ENCODE measurements around the gene DAPP1.
"Not testable (repeated sequence)": the region's sequence is repeated elsewhere in the genome, so short reads cannot be mapped to it uniquely, and the experiment has no call there.

DAPP1 gene

GRCh38 chr4:99825272-99825671, 8.6 kb downstream of the DAPP1 start:
- DNase-seq: peak in 1 of 3 experiments; percentile 8

GRCh38 chr4:99826016-99826415, 9.4 kb downstream of the DAPP1 start:
- DNase-seq: no peak

- DNase-seq: no peak
Observed at GRCh38 chr4:99827454-99827853, 10.8 kb downstream of the DAPP1 start.

- DNase-seq: no peak
Observed at GRCh38 chr4:99827857-99828256, 11.2 kb downstream of the DAPP1 start.

- no peak for DNase-seq
Observed at GRCh38 chr4:99828477-99828876, 11.8 kb downstream of the DAPP1 start.

- not testable (repeated sequence) for DNase-seq
Observed at GRCh38 chr4:99830051-99830450, 13.4 kb downstream of the DAPP1 start.

- no peak for DNase-seq
Observed at GRCh38 chr4:99832321-99832720, 15.7 kb downstream of the DAPP1 start.

GRCh38 chr4:99832758-99833157, 16.1 kb downstream of the DAPP1 start:
- DNase-seq: no peak

- DNase-seq: no peak
Observed at GRCh38 chr4:99833756-99834155, 17.1 kb downstream of the DAPP1 start.

- no peak for DNase-seq
Observed at GRCh38 chr4:99834569-99834968, 17.9 kb downstream of the DAPP1 start.

- no peak for DNase-seq
Observed at GRCh38 chr4:99835942-99836341, 19.3 kb downstream of the DAPP1 start.

- no peak for DNase-seq
Observed at GRCh38 chr4:99838927-99839326, 22.3 kb downstream of the DAPP1 start.

- no peak for DNase-seq
Observed at GRCh38 chr4:99841129-99841528, 24.5 kb downstream of the DAPP1 start.

- no peak for DNase-seq
Observed at GRCh38 chr4:99843413-99843812, 26.8 kb downstream of the DAPP1 start.

GRCh38 chr4:99844048-99844447, 27.4 kb downstream of the DAPP1 start:
- no peak for DNase-seq

- no peak for DNase-seq
Observed at GRCh38 chr4:99845179-99845578, 28.6 kb downstream of the DAPP1 start.

- DNase-seq: peak in 2 of 3 experiments; percentile 4 to 63
Observed at GRCh38 chr4:99845708-99846469, 29.3 kb downstream of the DAPP1 start.

GRCh38 chr4:99846891-99847290, 30.3 kb downstream of the DAPP1 start:
- no peak for DNase-seq

GRCh38 chr4:99847362-99847976, 30.8 kb downstream of the DAPP1 start:
- no peak for DNase-seq

- no peak for DNase-seq
Observed at GRCh38 chr4:99848591-99849001, 32.0 kb downstream of the DAPP1 start.

- DNase-seq: no peak
Observed at GRCh38 chr4:99852199-99852749, 35.6 kb downstream of the DAPP1 start.

- DNase-seq: no peak
Observed at GRCh38 chr4:99853190-99853589, 36.6 kb downstream of the DAPP1 start.

GRCh38 chr4:99853999-99854398, 37.4 kb downstream of the DAPP1 start:
- DNase-seq: peak in 2 of 3 experiments; percentile 11 to 35

GRCh38 chr4:99855678-99856077, 39.1 kb downstream of the DAPP1 start:
- no peak for DNase-seq

Measured in NCI-H1417 (cell line).